ENCODE results near the gene TPM4. TPM values are rescaled to one million over a fixed set of nuclear protein-coding genes. Genes with fewer than 3 reads are reported as not detected.

TPM4 gene
- total and polyA plus RNA-seq, 2 of the 8 experiments (the other 6 are each of a cell fraction or from before 2014, with no cell fraction given) = 160 to 359 TPM

DNA sequence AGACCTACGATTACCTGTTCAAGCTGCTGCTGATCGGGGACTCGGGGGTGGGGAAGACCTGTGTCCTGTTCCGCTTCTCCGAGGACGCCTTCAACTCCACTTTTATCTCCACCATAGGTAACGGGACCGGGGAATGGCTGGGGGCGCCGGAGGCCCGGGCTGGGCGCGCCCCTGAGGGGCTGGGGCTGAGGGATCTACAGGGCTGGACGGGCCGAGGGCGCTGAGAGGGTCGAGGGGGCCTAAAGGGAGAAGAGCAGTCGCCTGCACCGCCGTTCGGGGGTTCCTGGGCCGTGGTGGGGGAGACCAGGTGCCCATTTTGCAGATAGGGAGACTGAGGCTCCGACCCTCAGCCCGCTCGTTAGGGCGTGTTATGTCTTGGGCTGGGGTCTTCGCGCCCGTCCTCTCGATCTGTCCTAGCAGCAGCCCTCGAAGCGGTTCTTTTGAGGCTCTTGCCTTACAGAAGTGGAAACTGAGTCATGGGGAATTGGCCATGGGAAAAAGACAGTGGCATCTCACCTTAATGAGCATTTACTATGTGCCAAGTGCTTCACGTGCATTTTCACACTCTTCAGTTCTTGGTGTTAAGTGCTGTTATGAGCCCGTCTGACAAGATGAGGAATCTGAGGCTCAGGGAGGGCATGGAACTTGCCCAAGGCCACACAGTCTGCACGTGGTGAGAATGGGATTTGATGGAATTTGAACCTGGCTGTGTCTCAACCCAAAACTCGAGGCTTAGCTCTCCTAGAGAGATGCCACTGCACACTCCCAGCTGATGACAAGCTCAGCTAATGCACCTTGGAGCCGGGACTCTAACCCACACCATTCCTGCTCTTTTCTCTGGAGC is 35.8 kb downstream of the TPM4 start:
- H3K4ac ChIP-seq (replicated peaks; ENCODE audit: insufficient read length, low read depth, low read length) = no peak overlapping the region
- peak overlapping the region; percentile 73 for H3K27ac ChIP-seq (ENCODE audit: low read depth, low read length)
- no peak overlapping the region for H2BK20ac ChIP-seq (ENCODE audit: low read length)
- no peak overlapping the region for H3K23ac ChIP-seq (ENCODE audit: insufficient read length)
- no peaks in the 10 kb centered on the region for H3K27me3 ChIP-seq (replicated peaks in 1 of 4; ENCODE audit: control insufficient read depth in 3 of 4, extremely low read depth in 1 of 4, insufficient read depth in 3 of 4, low read length in 3 of 4)
- no peak overlapping the region for H4K91ac ChIP-seq (replicated peaks; ENCODE audit: insufficient read length, low read length)
- peak overlapping the region; percentile 12 for H3K56ac ChIP-seq (replicated peaks; ENCODE audit: insufficient read length, low read depth, low read length)
- peak overlapping the region; percentile 86 to 97 for H3K4me2 ChIP-seq (ENCODE audit: insufficient read depth in 1 of 2, low read depth in 2 of 2, low read length in 2 of 2)
- FAIRE-seq (no peak), DNase-seq (ENCODE audit: low read depth in 1 of 2, low spot score in 2 of 2) (no peak)
- peaks cover 4% of the 10 kb centered on the region; the same call in 1 of the 2 replicates for H3K23me2 ChIP-seq (ENCODE audit: low read depth, low read length)
- H4K5ac ChIP-seq (ENCODE audit: insufficient read length, low read depth, low read length) = peak overlapping the region; percentile 55
- 7% methylated on average over 36 of the region's 37 CpGs; no CpG with 5 or more reads in 1 of the 2 experiments for WGBS, 2 experiments (ENCODE audit: extremely low coverage in 1 of 2, insufficient coverage in 1 of 2, insufficient read length in 1 of 2, insufficient replicate concordance in 2 of 2, low coverage in 1 of 2, low lambda C conversion rate in 2 of 2, missing lambda C conversion rate in 1 of 2)
- H4K8ac ChIP-seq (ENCODE audit: extremely low read depth, insufficient read depth, low read length) = peak overlapping the region; percentile 91
- H2BK5ac ChIP-seq (ENCODE audit: low read depth, low read length) = peak overlapping the region; percentile 26; the same call in 1 of the 2 replicates
- peak overlapping the region; percentile 82 to 98 (median 93) for H3K4me3 ChIP-seq (ENCODE audit: extremely low read depth in 1 of 4, insufficient read depth in 2 of 4, low read depth in 3 of 4, low read length in 4 of 4)
- peaks cover 2 to 15% of the 10 kb centered on the region in 2 experiments for H4K20me1 ChIP-seq (replicated peaks in 1 of 2; ENCODE audit: control insufficient read depth in 1 of 2, insufficient read depth in 2 of 2, low read length in 2 of 2)
- no peak overlapping the region for H3K14ac ChIP-seq (ENCODE audit: insufficient read length)
- no peak overlapping the region for H2BK12ac ChIP-seq (ENCODE audit: low read depth, low read length)
- H3K9ac ChIP-seq (replicated peaks in 1 of 4; ENCODE audit: extremely low read depth in 1 of 4, low read depth in 3 of 4, low read length in 3 of 4) = peak overlapping the region; percentile 86 to 99 (median 88)
- no peaks in the 10 kb centered on the region for H3K9me3 ChIP-seq (ENCODE audit: insufficient read depth in 2 of 2, low read depth in 1 of 2, low read length in 1 of 2)
- H3K79me2 ChIP-seq (ENCODE audit: control insufficient read depth in 1 of 2, insufficient read depth in 2 of 2, low read length in 2 of 2) = peaks cover 11 to 46% of the 10 kb centered on the region in 2 experiments
- CTCF ChIA-PET (ENCODE audit: partially characterized antibody) = interaction anchor here (0.6 to 2.1 kb wide), 7 partner anchors 12 to 1087 kb away, joined by 3 to 5 read pairs (median 4); no protein-coding TSS in a partner anchor
- H3K36me3 ChIP-seq (ENCODE audit: control insufficient read depth in 2 of 4, insufficient read depth in 4 of 4, low read length in 3 of 4) = no peaks in the 10 kb centered on the region; a peak in 1 of 8 replicates
- no peak overlapping the region; the same call in 1 of the 2 replicates for H2AFZ ChIP-seq (ENCODE audit: low read length)
- no peak overlapping the region for H2AK5ac ChIP-seq (ENCODE audit: low read depth, low read length)
- H2BK15ac ChIP-seq (ENCODE audit: low read length) = no peak overlapping the region
- peaks cover 14% of the 10 kb centered on the region for H3K79me1 ChIP-seq (ENCODE audit: low read depth, low read length)
- peaks cover 0 to 7% (median 3%) of the 10 kb centered on the region in 4 experiments; a peak in 6 of 7 replicates for H3K4me1 ChIP-seq (replicated peaks in 1 of 4; ENCODE audit: control insufficient read depth in 3 of 4, insufficient read depth in 4 of 4, low read length in 3 of 4)
- H3K18ac ChIP-seq (ENCODE audit: extremely low read depth, low read length) = no peak overlapping the region
- H2BK120ac ChIP-seq (replicated peaks; ENCODE audit: low read depth, low read length) = no peak overlapping the region
- POLR2A ChIA-PET (ENCODE audit: partially characterized antibody) = interaction anchor here (0.7 to 37.0 kb wide), 9 partner anchors 9 to 73 kb away, joined by 3 to 582 read pairs (median 3); partner anchors contain the start of genes FAM32A and TPM4
- TF ChIP-seq POLR2AphosphoS5 (IDR thresholded peaks at IDR 0.05; ENCODE audit: low read depth, low read length) (peak; percentile 82; the same call in 1 of the 2 replicates), CREB1 (IDR thresholded peaks at IDR 0.05) (no peak), SIX5 (IDR thresholded peaks at IDR 0.05; ENCODE audit: low read depth, low read length) (no peak), NANOG (IDR thresholded peaks at IDR 0.05; ENCODE audit: insufficient read depth, low read depth, low read length, poor library complexity, severe bottlenecking) (no peak), HDAC2 (IDR thresholded peaks at IDR 0.05; ENCODE audit: borderline replicate concordance in 1 of 2, low read depth in 2 of 2, low read length in 2 of 2) (peak in 1 of 2 experiments; percentile 61; a peak in 1 of 4 replicates), JUN (IDR thresholded peaks at IDR 0.05; ENCODE audit: low read depth, low read length) (no peak), SAP30 (IDR thresholded peaks at IDR 0.05; ENCODE audit: insufficient read depth, insufficient replicate concordance, low read length) (no peak), PHF8 (conservative IDR thresholded peaks at IDR 0.05; ENCODE audit: low read depth, low read length) (peak; percentile 81), KDM5A (IDR thresholded peaks at IDR 0.05; ENCODE audit: low read length) (peak; percentile 74), GABPA (IDR thresholded peaks at IDR 0.05; ENCODE audit: borderline replicate concordance, insufficient read depth, low read length) (no peak), SIRT6 (IDR thresholded peaks at IDR 0.05; ENCODE audit: low read length) (no peak)
